ENCODE measurements around the gene ABCG4.
"Not testable (repeated sequence)": the region's sequence is repeated elsewhere in the genome, so short reads cannot be mapped to it uniquely, and the experiment has no call there.

Gene ABCG4

GRCh38 chr11:119179983-119180382 lies 31.1 kb downstream of the ABCG4 start:
- DNase-seq (ENCODE audit: low spot score): no peak
- TF ChIP-seq CTCF (IDR thresholded peaks at IDR 0.05; ENCODE audit: extremely low read depth, insufficient read depth, missing control alignments): no peak

GRCh38 chr11:119180729-119181676 lies 32.2 kb downstream of the ABCG4 start:
- in situ Hi-C loops (cut with MboI; ENCODE audit: low pct_unique_long_range_greater_than_20kb, low sequenced_read_pairs, unreplicated experiment): no loop called here

More at GRCh38 chr11:119179983-119180382, 31.1 kb downstream of the ABCG4 start:
- in situ Hi-C loops (cut with MboI; ENCODE audit: low pct_unique_long_range_greater_than_20kb, low sequenced_read_pairs, unreplicated experiment): no loop called here

GRCh38 chr11:119181677-119182412 lies 33.0 kb downstream of the ABCG4 start:
- in situ Hi-C loops (cut with MboI; ENCODE audit: low pct_unique_long_range_greater_than_20kb, low sequenced_read_pairs, unreplicated experiment): no loop called here
- no peak for TF ChIP-seq CTCF (IDR thresholded peaks at IDR 0.05; ENCODE audit: extremely low read depth, insufficient read depth, missing control alignments)
- no peak for DNase-seq (ENCODE audit: low spot score)

More at GRCh38 chr11:119180729-119181676, 32.2 kb downstream of the ABCG4 start:
- DNase-seq (ENCODE audit: low spot score): no peak
- no peak for TF ChIP-seq CTCF (IDR thresholded peaks at IDR 0.05; ENCODE audit: extremely low read depth, insufficient read depth, missing control alignments)

- DNase-seq (ENCODE audit: low spot score); in situ Hi-C loops (cut with MboI; ENCODE audit: low pct_unique_long_range_greater_than_20kb, low sequenced_read_pairs, unreplicated experiment): not testable (repeated sequence)
Observed at GRCh38 chr11:119184399-119184798, 35.5 kb downstream of the ABCG4 start.

GRCh38 chr11:119185981-119186634 lies 37.3 kb downstream of the ABCG4 start:
- in situ Hi-C loops (cut with MboI; ENCODE audit: low pct_unique_long_range_greater_than_20kb, low sequenced_read_pairs, unreplicated experiment): no loop called here
- TF ChIP-seq CTCF (IDR thresholded peaks at IDR 0.05; ENCODE audit: extremely low read depth, insufficient read depth, missing control alignments): no peak
- no peak for DNase-seq (ENCODE audit: low spot score)

- in situ Hi-C loops (cut with MboI; ENCODE audit: low pct_unique_long_range_greater_than_20kb, low sequenced_read_pairs, unreplicated experiment): no loop called here
- DNase-seq (ENCODE audit: low spot score): no peak
- TF ChIP-seq CTCF (IDR thresholded peaks at IDR 0.05; ENCODE audit: extremely low read depth, insufficient read depth, missing control alignments): no peak
Observed at GRCh38 chr11:119187123-119187892, 38.5 kb downstream of the ABCG4 start.

Measured in GM13977 (cell line).